WTC11 (cell line): ENCODE data around the gene RASL11B. TPM values are rescaled to one million over a fixed set of nuclear protein-coding genes. Genes with fewer than 3 reads are reported as not detected.

ENCODE experiments used
- ATAC-seq: fragments of 200-7000 bp; cut with Tn5 transposase; 2 replicates; pipeline ENCODE4 v1.10.0; 2021; ENCODE audit warnings: mild to moderate bottlenecking, moderate library complexity
- CTCF ChIA-PET: fragments of 300-600 bp; sonication (Branson Sonifier 250); formaldehyde crosslinking; loops from one replicate; lab custom pipeline; 2021; ENCODE audit warnings: antibody characterized with exemption; lab: Charles Lee
- POLR2A ChIA-PET: fragments of 350-600 bp; sonication (Branson Sonifier 250); formaldehyde crosslinking; loops from one replicate; lab custom pipeline; 2021; ENCODE audit warnings: antibody characterized with exemption; lab: Charles Lee
- DNase-seq: peaks from one replicate; pipeline ENCODE4 v3.0.0; 2021; ENCODE audit warnings: low spot score
- H3K27ac Mint-ChIP-seq: 2 replicates; pipeline ENCODE4 v1.8.0; 2021; ENCODE audit warnings: mixed read lengths
- H3K27me3 Mint-ChIP-seq: 2 replicates; pipeline ENCODE4 v1.8.0; 2021; ENCODE audit warnings: low read depth, mild to moderate bottlenecking, moderate library complexity, mixed read lengths
- H3K36me3 Mint-ChIP-seq: 2 replicates; pipeline ENCODE4 v1.8.0; 2021; ENCODE audit warnings: mixed read lengths
- H3K4me1 Mint-ChIP-seq: 2 replicates; pipeline ENCODE4 v1.8.0; 2022; ENCODE audit warnings: mixed read lengths
- H3K4me3 Mint-ChIP-seq: 2 replicates; pipeline ENCODE4 v1.8.0; 2021; ENCODE audit warnings: mild to moderate bottlenecking, moderate library complexity, mixed read lengths
- H3K9me3 Mint-ChIP-seq: 2 replicates; pipeline ENCODE4 v1.8.0; 2021; ENCODE audit warnings: mixed read lengths
- EMX1 ChIP-seq: fragments of 250-450 bp; sonication (Bioruptor Pico); IDR thresholded peaks from 2 replicates; pipeline ENCODE4 v1.8.0; 2021; ENCODE audit warnings: mild to moderate bottlenecking
- NFE2L1 ChIP-seq: sonication (generic); formaldehyde crosslinking; IDR thresholded peaks from 2 replicates; pipeline ENCODE4 v1.8.1; 2023; ENCODE audit warnings: missing genetic modification reagents
- NR1H2 ChIP-seq: sonication (generic); formaldehyde crosslinking; IDR thresholded peaks from 2 replicates; pipeline ENCODE4 v1.9.0; 2021; ENCODE audit warnings: mild to moderate bottlenecking, moderate library complexity, missing genetic modification reagents
- PRRX2 ChIP-seq: fragments of 250-450 bp; sonication (Bioruptor Pico); IDR thresholded peaks from 2 replicates; pipeline ENCODE4 v1.8.0; 2021; ENCODE audit warnings: mild to moderate bottlenecking
- RORB ChIP-seq: fragments of 250-450 bp; sonication (Bioruptor Pico); IDR thresholded peaks from 2 replicates; pipeline ENCODE4 v1.9.0; 2021; ENCODE audit warnings: mild to moderate bottlenecking
- SP1 ChIP-seq: sonication (generic); formaldehyde crosslinking; conservative IDR thresholded peaks from 2 replicates; pipeline ENCODE4 v1.8.1; 2022; ENCODE audit warnings: missing genetic modification reagents
- ZNF138 ChIP-seq: sonication (generic); formaldehyde crosslinking; conservative IDR thresholded peaks from 2 replicates; pipeline ENCODE4 v1.8.1; 2022; ENCODE audit warnings: mild to moderate bottlenecking, moderate library complexity, missing genetic modification reagents
- ZNF416 ChIP-seq: fragments of 250-450 bp; sonication (Bioruptor Pico); IDR thresholded peaks from 2 replicates; pipeline ENCODE4 v1.9.0; 2021; ENCODE audit warnings: mild to moderate bottlenecking, inconsistent platforms
- total RNA-seq: library from RNA; stranded (reverse); gene quantifications from 3 replicates; pipeline ENCODE4 v1.2.3, GENCODE V29; 2021
- TF ChIP-seq, protein P1 (sequence below): fragments of 250-450 bp; sonication (Bioruptor Pico); IDR thresholded peaks from 2 replicates; pipeline ENCODE4 v1.9.0; 2021; ENCODE audit warnings: mild to moderate bottlenecking, borderline replicate concordance
- TF ChIP-seq, protein P2 (sequence below): fragments of 250-450 bp; sonication (Bioruptor Pico); IDR thresholded peaks from 2 replicates; pipeline ENCODE4 v1.9.0; 2021; ENCODE audit warnings: mild to moderate bottlenecking
- TF ChIP-seq, protein P3 (sequence below): sonication (generic); formaldehyde crosslinking; IDR thresholded peaks from 2 replicates; pipeline ENCODE4 v1.8.0; 2022; ENCODE audit warnings: mild to moderate bottlenecking, missing genetic modification reagents
- TF ChIP-seq, protein P4 (sequence below): fragments of 250-450 bp; sonication (Bioruptor Pico); conservative IDR thresholded peaks from 2 replicates; pipeline ENCODE4 v1.9.0; 2021; ENCODE audit warnings: mild to moderate bottlenecking

RASL11B gene
- total RNA-seq, 1 experiment from 2014 or later: 58.5 TPM

DNA sequence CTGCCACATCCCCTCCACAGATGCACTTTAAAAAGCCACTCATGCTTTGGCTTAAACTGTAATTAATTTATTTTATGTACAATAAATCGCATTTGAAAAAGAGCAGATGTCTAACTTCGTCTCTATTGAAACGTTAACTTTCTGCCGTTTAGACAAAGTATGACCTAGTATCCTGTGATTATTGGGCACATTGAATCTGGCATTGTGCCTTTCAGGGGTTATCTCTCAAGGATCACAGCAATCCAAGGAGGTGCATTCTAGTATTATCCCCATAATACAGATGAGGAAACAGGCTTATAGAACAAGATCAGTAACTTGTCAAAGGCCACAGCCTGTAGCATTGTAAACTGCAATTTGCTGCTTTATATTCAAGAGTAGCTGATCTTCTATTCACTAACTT, 4.6 kb downstream of the RASL11B start:
- H3K4me1 Mint-ChIP-seq: peaks cover 74% of the 10 kb centered on the region
- ChIA-PET POLR2A (interaction anchor here (1.1 kb wide), 1 partner anchor 14 kb away, joined by 4 read pairs; no protein-coding TSS in a partner anchor), CTCF (interaction anchor here (1.2 to 2.6 kb wide), 4 partner anchors 17 to 279 kb away, joined by 3 to 14 read pairs (median 5); no protein-coding TSS in a partner anchor)
- peak overlapping the region; percentile 90; the same call in 1 of the 2 replicates for H3K4me3 Mint-ChIP-seq
- DNase-seq: no peak
- no peak for ATAC-seq
- no peaks in the 10 kb centered on the region for H3K9me3 Mint-ChIP-seq
- 0 out of 2 replicates have a peak, but pooled peaks have one; percentile 34 for TF ChIP-seq ZNF416
- TF ChIP-seq PRRX2 (CRISPR knock-in tag): 0 out of 2 replicates have a peak, but pooled peaks have one; percentile 31
- no peak for TF ChIP-seq RORB
- H3K27ac Mint-ChIP-seq: peak overlapping the region; percentile 91
- peaks cover 47% of the 10 kb centered on the region for H3K36me3 Mint-ChIP-seq
- no peaks in the 10 kb centered on the region for H3K27me3 Mint-ChIP-seq

DNA sequence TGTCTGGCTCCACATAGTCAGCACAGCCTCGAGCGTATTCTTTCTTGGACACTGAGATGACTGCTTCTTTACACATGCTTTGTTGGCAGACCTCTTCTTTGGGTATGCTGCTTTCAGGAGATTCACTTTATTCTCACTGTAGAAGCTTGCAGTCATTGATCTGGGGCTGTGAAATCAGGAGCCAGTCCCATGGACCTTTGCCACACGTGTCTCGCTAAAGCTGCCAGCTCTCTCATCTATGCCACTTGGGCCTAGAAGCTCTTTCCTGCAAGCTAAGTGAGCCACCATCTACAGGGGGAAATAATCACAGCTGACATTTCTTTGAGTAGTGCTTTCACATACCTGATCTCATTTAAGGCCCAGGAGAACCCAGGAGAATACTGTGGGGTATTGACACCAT, 5.0 kb downstream of the RASL11B start:
- H3K4me3 Mint-ChIP-seq: no peak overlapping the region
- CTCF ChIA-PET: interaction anchor here (1.0 to 2.6 kb wide), 9 partner anchors 16 to 279 kb away, joined by 3 to 14 read pairs (median 5); no protein-coding TSS in a partner anchor
- no peaks in the 10 kb centered on the region for H3K27me3 Mint-ChIP-seq
- POLR2A ChIA-PET: interaction anchor here (1.1 to 1.8 kb wide), 2 partner anchors 15 to 145 kb away, joined by 4 to 8 read pairs; no protein-coding TSS in a partner anchor
- ATAC-seq (no peak), DNase-seq (no peak)
- peaks cover 47% of the 10 kb centered on the region for H3K36me3 Mint-ChIP-seq
- no peaks in the 10 kb centered on the region for H3K9me3 Mint-ChIP-seq
- H3K27ac Mint-ChIP-seq: peak overlapping the region; percentile 91
- H3K4me1 Mint-ChIP-seq: peaks cover 75% of the 10 kb centered on the region
- 0 out of 2 replicates have a peak, but pooled peaks have one; percentile 72 for TF ChIP-seq EMX1 (CRISPR knock-in tag)
- TF ChIP-seq, protein P1, sequence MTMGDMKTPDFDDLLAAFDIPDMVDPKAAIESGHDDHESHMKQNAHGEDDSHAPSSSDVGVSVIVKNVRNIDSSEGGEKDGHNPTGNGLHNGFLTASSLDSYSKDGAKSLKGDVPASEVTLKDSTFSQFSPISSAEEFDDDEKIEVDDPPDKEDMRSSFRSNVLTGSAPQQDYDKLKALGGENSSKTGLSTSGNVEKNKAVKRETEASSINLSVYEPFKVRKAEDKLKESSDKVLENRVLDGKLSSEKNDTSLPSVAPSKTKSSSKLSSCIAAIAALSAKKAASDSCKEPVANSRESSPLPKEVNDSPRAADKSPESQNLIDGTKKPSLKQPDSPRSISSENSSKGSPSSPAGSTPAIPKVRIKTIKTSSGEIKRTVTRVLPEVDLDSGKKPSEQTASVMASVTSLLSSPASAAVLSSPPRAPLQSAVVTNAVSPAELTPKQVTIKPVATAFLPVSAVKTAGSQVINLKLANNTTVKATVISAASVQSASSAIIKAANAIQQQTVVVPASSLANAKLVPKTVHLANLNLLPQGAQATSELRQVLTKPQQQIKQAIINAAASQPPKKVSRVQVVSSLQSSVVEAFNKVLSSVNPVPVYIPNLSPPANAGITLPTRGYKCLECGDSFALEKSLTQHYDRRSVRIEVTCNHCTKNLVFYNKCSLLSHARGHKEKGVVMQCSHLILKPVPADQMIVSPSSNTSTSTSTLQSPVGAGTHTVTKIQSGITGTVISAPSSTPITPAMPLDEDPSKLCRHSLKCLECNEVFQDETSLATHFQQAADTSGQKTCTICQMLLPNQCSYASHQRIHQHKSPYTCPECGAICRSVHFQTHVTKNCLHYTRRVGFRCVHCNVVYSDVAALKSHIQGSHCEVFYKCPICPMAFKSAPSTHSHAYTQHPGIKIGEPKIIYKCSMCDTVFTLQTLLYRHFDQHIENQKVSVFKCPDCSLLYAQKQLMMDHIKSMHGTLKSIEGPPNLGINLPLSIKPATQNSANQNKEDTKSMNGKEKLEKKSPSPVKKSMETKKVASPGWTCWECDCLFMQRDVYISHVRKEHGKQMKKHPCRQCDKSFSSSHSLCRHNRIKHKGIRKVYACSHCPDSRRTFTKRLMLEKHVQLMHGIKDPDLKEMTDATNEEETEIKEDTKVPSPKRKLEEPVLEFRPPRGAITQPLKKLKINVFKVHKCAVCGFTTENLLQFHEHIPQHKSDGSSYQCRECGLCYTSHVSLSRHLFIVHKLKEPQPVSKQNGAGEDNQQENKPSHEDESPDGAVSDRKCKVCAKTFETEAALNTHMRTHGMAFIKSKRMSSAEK: 0 out of 2 replicates have a peak, but pooled peaks have one; percentile 10
- TF ChIP-seq NFE2L1 (CRISPR knock-in tag): no peak

DNA sequence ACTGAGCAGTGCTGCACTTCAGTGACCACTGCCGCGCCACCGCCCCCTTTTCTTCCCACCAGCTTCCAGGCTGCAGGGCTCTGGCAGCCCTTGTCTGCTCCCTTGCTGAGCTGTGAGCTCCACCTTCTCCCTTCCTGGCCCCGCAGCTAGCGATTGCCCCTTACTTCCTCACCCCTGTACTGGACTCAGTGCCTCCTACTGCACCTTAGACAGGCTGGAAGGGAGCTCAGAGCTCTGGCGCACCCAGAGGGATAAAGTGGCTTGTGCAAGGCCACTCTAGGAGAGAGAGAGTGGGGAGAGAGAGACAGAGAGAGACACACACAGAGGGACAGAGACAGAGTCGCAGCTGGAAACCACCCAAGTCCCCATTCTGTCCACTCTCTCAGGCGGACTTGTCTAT, 6.0 kb downstream of the RASL11B start:
- CTCF ChIA-PET: interaction anchor here (0.5 to 2.6 kb wide), 17 partner anchors 9 to 280 kb away, joined by 3 to 14 read pairs (median 4); no protein-coding TSS in a partner anchor
- Mint-ChIP-seq H3K4me1 (peaks cover 83% of the 10 kb centered on the region), H3K27me3 (no peaks in the 10 kb centered on the region), H3K9me3 (no peaks in the 10 kb centered on the region), H3K36me3 (peaks cover 45% of the 10 kb centered on the region), H3K4me3 (no peak overlapping the region), H3K27ac (peak overlapping the region; percentile 79)
- peak; percentile 77 for ATAC-seq
- POLR2A ChIA-PET: interaction anchor here (0.5 to 1.8 kb wide), 5 partner anchors 39 to 313 kb away, joined by 3 to 8 read pairs (median 3); no protein-coding TSS in a partner anchor
- peak; percentile 56 for DNase-seq
- TF ChIP-seq PRRX2 (CRISPR knock-in tag): no peak
- TF ChIP-seq, protein P2, sequence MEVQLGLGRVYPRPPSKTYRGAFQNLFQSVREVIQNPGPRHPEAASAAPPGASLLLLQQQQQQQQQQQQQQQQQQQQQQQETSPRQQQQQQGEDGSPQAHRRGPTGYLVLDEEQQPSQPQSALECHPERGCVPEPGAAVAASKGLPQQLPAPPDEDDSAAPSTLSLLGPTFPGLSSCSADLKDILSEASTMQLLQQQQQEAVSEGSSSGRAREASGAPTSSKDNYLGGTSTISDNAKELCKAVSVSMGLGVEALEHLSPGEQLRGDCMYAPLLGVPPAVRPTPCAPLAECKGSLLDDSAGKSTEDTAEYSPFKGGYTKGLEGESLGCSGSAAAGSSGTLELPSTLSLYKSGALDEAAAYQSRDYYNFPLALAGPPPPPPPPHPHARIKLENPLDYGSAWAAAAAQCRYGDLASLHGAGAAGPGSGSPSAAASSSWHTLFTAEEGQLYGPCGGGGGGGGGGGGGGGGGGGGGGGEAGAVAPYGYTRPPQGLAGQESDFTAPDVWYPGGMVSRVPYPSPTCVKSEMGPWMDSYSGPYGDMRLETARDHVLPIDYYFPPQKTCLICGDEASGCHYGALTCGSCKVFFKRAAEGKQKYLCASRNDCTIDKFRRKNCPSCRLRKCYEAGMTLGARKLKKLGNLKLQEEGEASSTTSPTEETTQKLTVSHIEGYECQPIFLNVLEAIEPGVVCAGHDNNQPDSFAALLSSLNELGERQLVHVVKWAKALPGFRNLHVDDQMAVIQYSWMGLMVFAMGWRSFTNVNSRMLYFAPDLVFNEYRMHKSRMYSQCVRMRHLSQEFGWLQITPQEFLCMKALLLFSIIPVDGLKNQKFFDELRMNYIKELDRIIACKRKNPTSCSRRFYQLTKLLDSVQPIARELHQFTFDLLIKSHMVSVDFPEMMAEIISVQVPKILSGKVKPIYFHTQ: no peak
- no peak for TF ChIP-seq SP1
- no peak for TF ChIP-seq ZNF138
- TF ChIP-seq, protein P3, sequence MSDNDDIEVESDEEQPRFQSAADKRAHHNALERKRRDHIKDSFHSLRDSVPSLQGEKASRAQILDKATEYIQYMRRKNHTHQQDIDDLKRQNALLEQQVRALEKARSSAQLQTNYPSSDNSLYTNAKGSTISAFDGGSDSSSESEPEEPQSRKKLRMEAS (CRISPR knock-in tag): 0 out of 2 replicates have a peak, but pooled peaks have one; percentile 21
- no peak for TF ChIP-seq NR1H2 (CRISPR knock-in tag)
- TF ChIP-seq, protein P4, sequence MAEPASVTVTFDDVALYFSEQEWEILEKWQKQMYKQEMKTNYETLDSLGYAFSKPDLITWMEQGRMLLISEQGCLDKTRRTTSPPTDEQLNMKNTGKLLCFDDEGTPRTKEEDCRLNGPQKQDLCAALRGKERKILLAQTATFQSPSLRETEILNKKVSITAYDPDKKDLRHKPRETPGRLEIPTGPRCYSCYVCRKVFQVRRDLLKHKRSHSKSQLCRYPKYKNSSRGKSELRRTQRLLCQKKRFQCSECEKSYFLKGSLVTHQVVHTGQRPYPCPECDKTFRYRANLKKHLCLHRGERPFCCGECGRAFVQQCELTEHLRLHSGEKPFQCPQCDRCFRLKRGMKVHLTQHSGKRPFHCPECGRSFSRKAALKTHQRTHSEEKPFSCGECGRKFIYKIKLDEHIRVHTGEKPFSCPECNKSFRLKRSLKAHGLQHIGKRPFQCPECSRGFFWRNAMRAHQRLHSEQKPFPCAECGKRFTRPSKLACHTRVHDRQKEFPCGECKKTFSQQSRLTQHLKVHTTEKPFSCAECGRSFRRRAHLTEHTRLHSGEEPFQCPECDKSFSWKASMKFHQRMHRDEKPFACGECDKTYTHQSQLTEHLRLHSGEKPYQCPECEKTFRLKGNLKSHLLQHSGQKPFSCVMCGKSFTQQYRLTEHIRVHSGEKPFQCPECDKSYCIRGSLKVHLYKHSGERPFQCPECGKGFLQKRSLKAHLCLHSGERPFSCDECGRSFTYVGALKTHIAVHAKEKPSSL (CRISPR knock-in tag): no peak
